Measurements from ENCODE around the gene ARMC7. TPM values are rescaled to one million over a fixed set of nuclear protein-coding genes. Genes with fewer than 3 reads are reported as not detected.
A peak's percentile ranks its signal among the peaks of the same experiment; 100 is the strongest.

The ARMC7 gene
- total RNA-seq, 3 donors from 2014 or later: 3.4 to 6.7 (median 5.6) TPM

DNA sequence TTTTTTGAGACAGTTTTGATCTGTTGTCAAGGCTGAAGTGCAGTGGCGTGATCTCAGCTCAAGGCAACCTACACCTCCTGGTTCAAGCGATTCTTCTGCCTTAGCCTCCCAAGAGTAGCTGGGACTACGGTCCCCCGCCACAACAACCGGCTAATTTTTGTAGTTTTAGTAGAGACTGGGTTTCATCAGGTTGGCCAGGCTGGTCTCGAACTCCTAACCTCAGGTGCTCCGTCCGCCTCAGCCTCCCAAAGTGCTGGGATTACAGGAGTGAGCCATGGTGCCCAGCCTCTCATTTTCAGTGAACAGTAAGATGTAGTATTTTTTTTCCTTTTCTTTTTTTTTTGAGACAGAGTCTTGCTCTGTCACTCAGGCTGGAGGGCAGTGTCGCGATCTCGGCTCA lies 65.2 kb downstream of the ARMC7 start:
- H3K36me3 ChIP-seq: peaks cover 4% of the 10 kb centered on the region
- H3K27me3 ChIP-seq: no peaks in the 10 kb centered on the region
- TF ChIP-seq POLR2A (IDR thresholded peaks at IDR 0.05) (no peak), POLR2AphosphoS5 (IDR thresholded peaks at IDR 0.05) (no peak)
- TF ChIP-seq, protein P1, sequence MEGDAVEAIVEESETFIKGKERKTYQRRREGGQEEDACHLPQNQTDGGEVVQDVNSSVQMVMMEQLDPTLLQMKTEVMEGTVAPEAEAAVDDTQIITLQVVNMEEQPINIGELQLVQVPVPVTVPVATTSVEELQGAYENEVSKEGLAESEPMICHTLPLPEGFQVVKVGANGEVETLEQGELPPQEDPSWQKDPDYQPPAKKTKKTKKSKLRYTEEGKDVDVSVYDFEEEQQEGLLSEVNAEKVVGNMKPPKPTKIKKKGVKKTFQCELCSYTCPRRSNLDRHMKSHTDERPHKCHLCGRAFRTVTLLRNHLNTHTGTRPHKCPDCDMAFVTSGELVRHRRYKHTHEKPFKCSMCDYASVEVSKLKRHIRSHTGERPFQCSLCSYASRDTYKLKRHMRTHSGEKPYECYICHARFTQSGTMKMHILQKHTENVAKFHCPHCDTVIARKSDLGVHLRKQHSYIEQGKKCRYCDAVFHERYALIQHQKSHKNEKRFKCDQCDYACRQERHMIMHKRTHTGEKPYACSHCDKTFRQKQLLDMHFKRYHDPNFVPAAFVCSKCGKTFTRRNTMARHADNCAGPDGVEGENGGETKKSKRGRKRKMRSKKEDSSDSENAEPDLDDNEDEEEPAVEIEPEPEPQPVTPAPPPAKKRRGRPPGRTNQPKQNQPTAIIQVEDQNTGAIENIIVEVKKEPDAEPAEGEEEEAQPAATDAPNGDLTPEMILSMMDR (IDR thresholded peaks at IDR 0.05): no peak
- DNase-seq (ENCODE audit: low spot score in 2 of 2): no peak
- H3K9me3 ChIP-seq: no peaks in the 10 kb centered on the region
- H3K4me3 ChIP-seq: no peak overlapping the region
- intact Hi-C loops (cut with DNase I; ENCODE audit: low total_unique reads): no loop called here
- no peak overlapping the region for H3K27ac ChIP-seq
- no peaks in the 10 kb centered on the region for H3K4me1 ChIP-seq

GRCh38 chr17:75176625-75177024 lies 66.9 kb downstream of the ARMC7 start:
- Histone ChIP-seq H3K27me3 (no peaks in the 10 kb centered on the region), H3K4me3 (no peak overlapping the region), H3K9me3 (no peaks in the 10 kb centered on the region), H3K27ac (no peak overlapping the region), H3K4me1 (peaks cover 0 to 6% of the 10 kb centered on the region in 2 donors), H3K36me3 (peaks cover 4% of the 10 kb centered on the region)
- intact Hi-C loops (cut with DNase I; ENCODE audit: low total_unique reads): no loop called here
- DNase-seq (ENCODE audit: low spot score in 2 of 2): no peak
- TF ChIP-seq POLR2A (IDR thresholded peaks at IDR 0.05): no peak
- TF ChIP-seq, protein P1 (IDR thresholded peaks at IDR 0.05): no peak
- TF ChIP-seq POLR2AphosphoS5 (IDR thresholded peaks at IDR 0.05): no peak

- no peak for DNase-seq (ENCODE audit: low spot score in 2 of 2)
- Histone ChIP-seq H3K9me3 (no peaks in the 10 kb centered on the region), H3K27ac (peak overlapping the region in 1 of 2 donors; percentile 34), H3K4me3 (no peak overlapping the region), H3K27me3 (no peaks in the 10 kb centered on the region), H3K36me3 (peaks cover 4% of the 10 kb centered on the region), H3K4me1 (peaks cover 0 to 6% of the 10 kb centered on the region in 2 donors)
- intact Hi-C loops (cut with DNase I; ENCODE audit: low total_unique reads): no loop called here
- TF ChIP-seq POLR2AphosphoS5 (IDR thresholded peaks at IDR 0.05): no peak
- TF ChIP-seq, protein P1 (IDR thresholded peaks at IDR 0.05): no peak
- TF ChIP-seq POLR2A (IDR thresholded peaks at IDR 0.05): no peak
Measured at GRCh38 chr17:75178453-75178852, 68.7 kb downstream of the ARMC7 start.

Other genes with a start within 250 kb of the ARMC7 start
- 1 to 10 TPM; 7.3 to 9.3 (median 8.8) TPM for gene FDXR, start 237.0 kb upstream of the ARMC7 start, total RNA-seq
- under 1 TPM in 2 of 3 donors, not detected in 1; 0.33 to 0.80 TPM for gene FADS6, start 216.3 kb upstream of the ARMC7 start, total RNA-seq
- not detected for gene USH1G, start 186.7 kb upstream of the ARMC7 start, total RNA-seq
- under 1 TPM in 1 of 3 donors, not detected in 2; 0.33 TPM for gene OTOP2, start 185.7 kb upstream of the ARMC7 start, total RNA-seq
- gene OTOP3, start 174.1 kb upstream of the ARMC7 start, total RNA-seq: not detected
- gene HID1, start 137.2 kb upstream of the ARMC7 start, total RNA-seq: 10 to 100 TPM in 2 of 3 donors, 1 to 10 TPM in 1; 6.1 to 46.5 (median 37.3) TPM
- gene CDR2L, start 122.3 kb upstream of the ARMC7 start, total RNA-seq: 10 to 100 TPM in 1 of 3 donors, 1 to 10 TPM in 2; 8.0 to 13.1 (median 9.2) TPM
- gene MRPL58, start 97.3 kb upstream of the ARMC7 start, total RNA-seq: 10 to 100 TPM; 38.6 to 48.6 (median 44.6) TPM
- 100 to 1,000 TPM; 190 to 268 (median 222) TPM for gene ATP5PD, start 63.0 kb upstream of the ARMC7 start, total RNA-seq
- 10 to 100 TPM; 23.5 to 28.4 (median 24.6) TPM for gene KCTD2, start 62.7 kb upstream of the ARMC7 start, total RNA-seq
- gene SLC16A5, start 22.0 kb upstream of the ARMC7 start, total RNA-seq: 10 to 100 TPM in 2 of 3 donors, 1 to 10 TPM in 1; 9.0 to 19.8 (median 18.4) TPM
- 100 to 1,000 TPM in 1 of 3 donors, 10 to 100 TPM in 2; 79.6 to 106 (median 91.4) TPM for gene NT5C, start 21.8 kb downstream of the ARMC7 start, total RNA-seq
- gene JPT1, start 44.5 kb downstream of the ARMC7 start, total RNA-seq: 10 to 100 TPM in 2 of 3 donors, 1 to 10 TPM in 1; 9.9 to 30.5 (median 24.9) TPM
- gene SUMO2, start 73.0 kb downstream of the ARMC7 start, total RNA-seq: 10 to 100 TPM; 68.8 to 78.6 (median 74.6) TPM
- gene NUP85, start 95.7 kb downstream of the ARMC7 start, total RNA-seq: 10 to 100 TPM; 37.1 to 40.2 (median 37.7) TPM
- 10 to 100 TPM; 20.0 to 35.0 (median 32.8) TPM for gene GGA3, start 151.6 kb downstream of the ARMC7 start, total RNA-seq
- gene MRPS7, start 151.9 kb downstream of the ARMC7 start, total RNA-seq: 10 to 100 TPM; 37.0 to 46.5 (median 40.1) TPM
- gene MIF4GD, start 161.3 kb downstream of the ARMC7 start, total RNA-seq: 10 to 100 TPM; 26.2 to 38.7 (median 28.8) TPM
- gene SLC25A19, start 179.5 kb downstream of the ARMC7 start, total RNA-seq: 10 to 100 TPM; 11.4 to 13.8 (median 12.3) TPM

Data from breast epithelium (tissue), 4 donors.